ENCODE measurements around the gene CTNNA3. TPM values are rescaled to one million over a fixed set of nuclear protein-coding genes. Genes with fewer than 3 reads are reported as not detected.

CTNNA3 gene
- total RNA-seq, 1 donor from 2014 or later = 0.30 TPM

- Mint-ChIP-seq H3K4me1 (ENCODE audit: unreplicated experiment) (peaks cover 10% of the 10 kb centered on the region), H3K27ac (ENCODE audit: unreplicated experiment) (no peak overlapping the region), H3K4me3 (ENCODE audit: unreplicated experiment) (no peak overlapping the region), H3K27me3 (ENCODE audit: unreplicated experiment) (no peaks in the 10 kb centered on the region), H3K9me3 (ENCODE audit: unreplicated experiment) (no peaks in the 10 kb centered on the region), H3K36me3 (ENCODE audit: unreplicated experiment) (no peaks in the 10 kb centered on the region)
- DNase-seq (ENCODE audit: extremely low spot score, unreplicated experiment) = no peak
- TF ChIP-seq, protein P1, sequence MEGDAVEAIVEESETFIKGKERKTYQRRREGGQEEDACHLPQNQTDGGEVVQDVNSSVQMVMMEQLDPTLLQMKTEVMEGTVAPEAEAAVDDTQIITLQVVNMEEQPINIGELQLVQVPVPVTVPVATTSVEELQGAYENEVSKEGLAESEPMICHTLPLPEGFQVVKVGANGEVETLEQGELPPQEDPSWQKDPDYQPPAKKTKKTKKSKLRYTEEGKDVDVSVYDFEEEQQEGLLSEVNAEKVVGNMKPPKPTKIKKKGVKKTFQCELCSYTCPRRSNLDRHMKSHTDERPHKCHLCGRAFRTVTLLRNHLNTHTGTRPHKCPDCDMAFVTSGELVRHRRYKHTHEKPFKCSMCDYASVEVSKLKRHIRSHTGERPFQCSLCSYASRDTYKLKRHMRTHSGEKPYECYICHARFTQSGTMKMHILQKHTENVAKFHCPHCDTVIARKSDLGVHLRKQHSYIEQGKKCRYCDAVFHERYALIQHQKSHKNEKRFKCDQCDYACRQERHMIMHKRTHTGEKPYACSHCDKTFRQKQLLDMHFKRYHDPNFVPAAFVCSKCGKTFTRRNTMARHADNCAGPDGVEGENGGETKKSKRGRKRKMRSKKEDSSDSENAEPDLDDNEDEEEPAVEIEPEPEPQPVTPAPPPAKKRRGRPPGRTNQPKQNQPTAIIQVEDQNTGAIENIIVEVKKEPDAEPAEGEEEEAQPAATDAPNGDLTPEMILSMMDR (IDR thresholded peaks at IDR 0.05) = no peak
These were observed 868.6 kb downstream of the CTNNA3 start for GRCh38 chr10:66827353-66827752.

- peaks cover 13% of the 10 kb centered on the region for H3K4me1 Mint-ChIP-seq (ENCODE audit: unreplicated experiment)
- H3K36me3 Mint-ChIP-seq (ENCODE audit: unreplicated experiment) = no peaks in the 10 kb centered on the region
- TF ChIP-seq, protein P1 (IDR thresholded peaks at IDR 0.05) = no peak
- H3K27ac Mint-ChIP-seq (ENCODE audit: unreplicated experiment) = no peak overlapping the region
- no peaks in the 10 kb centered on the region for H3K27me3 Mint-ChIP-seq (ENCODE audit: unreplicated experiment)
- H3K4me3 Mint-ChIP-seq (ENCODE audit: unreplicated experiment) = no peak overlapping the region
- H3K9me3 Mint-ChIP-seq (ENCODE audit: unreplicated experiment) = no peaks in the 10 kb centered on the region
- DNase-seq (ENCODE audit: extremely low spot score, unreplicated experiment) = no peak
These were observed 872.7 kb downstream of the CTNNA3 start for GRCh38 chr10:66823301-66823700.

DNA sequence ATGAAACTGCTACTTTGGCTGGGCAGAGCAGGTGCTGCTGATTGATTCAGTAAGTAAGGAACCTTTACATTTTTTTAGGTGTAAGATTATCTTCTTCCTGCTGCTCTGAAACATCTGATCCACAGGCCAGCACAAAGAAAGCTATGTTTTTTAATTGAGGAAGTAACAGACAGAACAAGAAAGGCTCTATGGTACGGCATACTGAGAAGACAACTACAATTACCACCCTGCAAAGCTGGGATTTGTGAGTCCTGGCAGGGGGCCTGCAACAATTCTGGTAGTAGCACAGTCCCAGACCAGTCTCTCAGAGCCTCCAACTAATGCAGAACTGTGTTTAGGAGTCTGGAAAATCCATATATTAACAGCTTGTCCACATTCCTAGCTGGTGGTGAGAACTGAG lies 873.2 kb downstream of the CTNNA3 start:
- no peak for DNase-seq (ENCODE audit: extremely low spot score, unreplicated experiment)
- Mint-ChIP-seq H3K36me3 (ENCODE audit: unreplicated experiment) (no peaks in the 10 kb centered on the region), H3K4me1 (ENCODE audit: unreplicated experiment) (peaks cover 13% of the 10 kb centered on the region), H3K27me3 (ENCODE audit: unreplicated experiment) (no peaks in the 10 kb centered on the region), H3K4me3 (ENCODE audit: unreplicated experiment) (no peak overlapping the region), H3K27ac (ENCODE audit: unreplicated experiment) (no peak overlapping the region), H3K9me3 (ENCODE audit: unreplicated experiment) (no peaks in the 10 kb centered on the region)
- TF ChIP-seq, protein P1 (IDR thresholded peaks at IDR 0.05) = no peak

GRCh38 chr10:66819691-66820090 lies 876.3 kb downstream of the CTNNA3 start:
- Mint-ChIP-seq H3K27me3 (ENCODE audit: unreplicated experiment) (no peaks in the 10 kb centered on the region), H3K9me3 (ENCODE audit: unreplicated experiment) (no peaks in the 10 kb centered on the region), H3K4me1 (ENCODE audit: unreplicated experiment) (peaks cover 5% of the 10 kb centered on the region), H3K4me3 (ENCODE audit: unreplicated experiment) (no peak overlapping the region), H3K36me3 (ENCODE audit: unreplicated experiment) (no peaks in the 10 kb centered on the region), H3K27ac (ENCODE audit: unreplicated experiment) (no peak overlapping the region)
- TF ChIP-seq, protein P1 (IDR thresholded peaks at IDR 0.05) = no peak
- DNase-seq (ENCODE audit: extremely low spot score, unreplicated experiment) = no peak

DNA sequence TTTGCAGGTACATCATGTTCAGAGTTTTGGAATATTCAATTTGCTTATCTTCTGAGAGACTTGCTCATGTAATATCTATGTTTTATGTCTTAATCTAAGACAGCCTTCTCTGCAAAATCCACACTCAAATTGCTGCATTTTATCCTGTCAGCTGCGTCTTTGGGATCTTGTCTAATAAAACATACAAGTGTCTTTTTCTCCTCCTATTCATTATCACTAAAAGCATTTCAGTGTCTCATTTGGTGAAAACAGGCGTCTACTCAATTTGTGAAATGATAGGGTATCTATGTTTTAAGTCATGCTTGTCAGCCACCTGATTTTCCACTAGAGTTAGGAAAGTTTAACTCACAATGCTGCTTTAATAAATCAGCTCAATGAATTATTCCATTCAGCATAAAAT lies 882.9 kb downstream of the CTNNA3 start:
- no peaks in the 10 kb centered on the region for H3K27me3 Mint-ChIP-seq (ENCODE audit: unreplicated experiment)
- peaks cover 21% of the 10 kb centered on the region for H3K4me1 Mint-ChIP-seq (ENCODE audit: unreplicated experiment)
- H3K9me3 Mint-ChIP-seq (ENCODE audit: unreplicated experiment) = peaks cover 13% of the 10 kb centered on the region
- H3K4me3 Mint-ChIP-seq (ENCODE audit: unreplicated experiment) = no peak overlapping the region
- no peak for DNase-seq (ENCODE audit: extremely low spot score, unreplicated experiment)
- TF ChIP-seq, protein P1 (IDR thresholded peaks at IDR 0.05) = no peak
- H3K27ac Mint-ChIP-seq (ENCODE audit: unreplicated experiment) = no peak overlapping the region
- H3K36me3 Mint-ChIP-seq (ENCODE audit: unreplicated experiment) = no peaks in the 10 kb centered on the region
